ENCODE data around the gene PDE6H.

PDE6H gene

DNA sequence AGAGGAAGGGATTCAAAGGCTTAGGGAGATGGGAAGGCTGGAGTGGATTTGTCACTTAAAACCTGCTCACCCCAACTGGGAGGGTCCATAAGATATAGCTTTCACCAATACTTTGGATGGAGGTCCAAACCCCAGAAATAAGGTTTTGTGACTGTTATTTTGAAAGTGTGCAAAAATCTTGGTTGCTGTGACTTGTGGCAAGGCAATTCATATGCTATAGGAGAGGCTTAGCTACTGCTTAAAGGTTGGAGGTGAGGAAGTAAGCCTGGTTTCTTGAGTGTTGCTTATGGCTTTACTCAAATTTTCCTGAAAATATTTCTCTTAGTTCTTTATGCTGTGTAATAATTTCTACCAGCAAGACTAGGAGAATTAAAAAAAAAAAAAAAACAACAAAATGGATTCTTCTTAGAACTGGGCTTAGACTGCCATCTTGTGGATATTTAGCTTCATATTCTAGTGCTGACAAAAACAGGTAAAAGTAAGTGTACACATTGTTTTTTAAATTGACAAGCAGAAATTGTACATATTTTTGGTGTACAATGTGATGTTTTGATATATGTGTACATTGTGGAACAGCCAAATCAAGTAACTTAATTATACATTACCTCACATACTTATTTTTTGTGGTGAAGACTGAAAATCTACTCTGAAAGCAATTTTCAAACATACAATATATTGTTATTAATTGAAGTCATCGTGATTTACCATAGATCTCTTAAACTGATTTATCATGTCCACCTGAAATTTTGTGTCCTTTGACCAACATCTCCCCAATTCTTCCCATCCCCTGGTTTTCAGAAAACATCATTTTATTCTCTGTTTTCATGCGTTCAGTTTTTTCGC is 23.0 kb downstream of the PDE6H start:
- TF ChIP-seq ZC3H10 (CRISPR knock-in tag; IDR thresholded peaks at IDR 0.05) (no peak), ZNF8 (CRISPR knock-in tag; IDR thresholded peaks at IDR 0.05) (no peak), ZNF565 (CRISPR knock-in tag; conservative IDR thresholded peaks at IDR 0.05; ENCODE audit: low read depth) (no peak), ESRRG (CRISPR knock-in tag; IDR thresholded peaks at IDR 0.05) (no peak), BACH2 (CRISPR knock-in tag; IDR thresholded peaks at IDR 0.05; ENCODE audit: borderline replicate concordance) (no peak), GLIS3 (CRISPR knock-in tag; IDR thresholded peaks at IDR 0.05) (no peak)
- TF ChIP-seq, protein P1, sequence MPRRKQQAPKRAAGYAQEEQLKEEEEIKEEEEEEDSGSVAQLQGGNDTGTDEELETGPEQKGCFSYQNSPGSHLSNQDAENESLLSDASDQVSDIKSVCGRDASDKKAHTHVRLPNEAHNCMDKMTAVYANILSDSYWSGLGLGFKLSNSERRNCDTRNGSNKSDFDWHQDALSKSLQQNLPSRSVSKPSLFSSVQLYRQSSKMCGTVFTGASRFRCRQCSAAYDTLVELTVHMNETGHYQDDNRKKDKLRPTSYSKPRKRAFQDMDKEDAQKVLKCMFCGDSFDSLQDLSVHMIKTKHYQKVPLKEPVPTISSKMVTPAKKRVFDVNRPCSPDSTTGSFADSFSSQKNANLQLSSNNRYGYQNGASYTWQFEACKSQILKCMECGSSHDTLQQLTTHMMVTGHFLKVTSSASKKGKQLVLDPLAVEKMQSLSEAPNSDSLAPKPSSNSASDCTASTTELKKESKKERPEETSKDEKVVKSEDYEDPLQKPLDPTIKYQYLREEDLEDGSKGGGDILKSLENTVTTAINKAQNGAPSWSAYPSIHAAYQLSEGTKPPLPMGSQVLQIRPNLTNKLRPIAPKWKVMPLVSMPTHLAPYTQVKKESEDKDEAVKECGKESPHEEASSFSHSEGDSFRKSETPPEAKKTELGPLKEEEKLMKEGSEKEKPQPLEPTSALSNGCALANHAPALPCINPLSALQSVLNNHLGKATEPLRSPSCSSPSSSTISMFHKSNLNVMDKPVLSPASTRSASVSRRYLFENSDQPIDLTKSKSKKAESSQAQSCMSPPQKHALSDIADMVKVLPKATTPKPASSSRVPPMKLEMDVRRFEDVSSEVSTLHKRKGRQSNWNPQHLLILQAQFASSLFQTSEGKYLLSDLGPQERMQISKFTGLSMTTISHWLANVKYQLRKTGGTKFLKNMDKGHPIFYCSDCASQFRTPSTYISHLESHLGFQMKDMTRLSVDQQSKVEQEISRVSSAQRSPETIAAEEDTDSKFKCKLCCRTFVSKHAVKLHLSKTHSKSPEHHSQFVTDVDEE (CRISPR knock-in tag; IDR thresholded peaks at IDR 0.05) = no peak
- ATAC-seq = peak; percentile 6; the same call in 1 of the 3 replicates

DNA sequence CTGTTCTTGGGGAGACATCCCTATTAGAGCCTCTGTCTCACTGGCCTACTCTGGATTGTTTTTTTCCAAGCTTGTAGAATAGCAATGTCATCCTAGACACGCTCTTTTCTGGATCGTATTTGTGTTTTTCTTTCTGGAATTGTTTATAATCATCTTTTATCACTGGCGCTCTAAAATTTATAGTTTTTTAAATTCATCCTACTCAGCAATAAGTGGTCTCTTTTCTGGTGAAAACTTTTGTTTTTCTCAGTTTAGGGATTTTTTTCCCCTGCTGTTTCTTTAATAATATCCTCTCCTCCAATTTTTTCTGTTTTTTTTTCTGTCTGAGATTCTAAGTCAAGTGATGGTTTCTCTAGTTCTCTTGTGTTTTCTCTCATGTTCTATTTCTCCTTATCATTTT is 25.2 kb downstream of the PDE6H start:
- TF ChIP-seq ZC3H10 (CRISPR knock-in tag; IDR thresholded peaks at IDR 0.05) = no peak
- no peak for TF ChIP-seq GLIS3 (CRISPR knock-in tag; IDR thresholded peaks at IDR 0.05)
- no peak for TF ChIP-seq BACH2 (CRISPR knock-in tag; IDR thresholded peaks at IDR 0.05; ENCODE audit: borderline replicate concordance)
- TF ChIP-seq ISL1 (CRISPR knock-in tag; IDR thresholded peaks at IDR 0.05) = no peak
- no peak for TF ChIP-seq TCF4 (CRISPR knock-in tag; IDR thresholded peaks at IDR 0.05; ENCODE audit: borderline replicate concordance)
- TF ChIP-seq, protein P2, sequence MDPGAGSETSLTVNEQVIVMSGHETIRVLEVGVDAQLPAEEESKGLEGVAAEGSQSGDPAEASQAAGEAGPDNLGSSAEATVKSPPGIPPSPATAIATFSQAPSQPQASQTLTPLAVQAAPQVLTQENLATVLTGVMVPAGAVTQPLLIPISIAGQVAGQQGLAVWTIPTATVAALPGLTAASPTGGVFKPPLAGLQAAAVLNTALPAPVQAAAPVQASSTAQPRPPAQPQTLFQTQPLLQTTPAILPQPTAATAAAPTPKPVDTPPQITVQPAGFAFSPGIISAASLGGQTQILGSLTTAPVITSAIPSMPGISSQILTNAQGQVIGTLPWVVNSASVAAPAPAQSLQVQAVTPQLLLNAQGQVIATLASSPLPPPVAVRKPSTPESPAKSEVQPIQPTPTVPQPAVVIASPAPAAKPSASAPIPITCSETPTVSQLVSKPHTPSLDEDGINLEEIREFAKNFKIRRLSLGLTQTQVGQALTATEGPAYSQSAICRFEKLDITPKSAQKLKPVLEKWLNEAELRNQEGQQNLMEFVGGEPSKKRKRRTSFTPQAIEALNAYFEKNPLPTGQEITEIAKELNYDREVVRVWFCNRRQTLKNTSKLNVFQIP (CRISPR knock-in tag; IDR thresholded peaks at IDR 0.05; ENCODE audit: borderline replicate concordance, low read depth) = no peak
- TF ChIP-seq ZNF70 (CRISPR knock-in tag; IDR thresholded peaks at IDR 0.05) = no peak
- TF ChIP-seq RARB (CRISPR knock-in tag; IDR thresholded peaks at IDR 0.05) = no peak
- TF ChIP-seq, protein P3, sequence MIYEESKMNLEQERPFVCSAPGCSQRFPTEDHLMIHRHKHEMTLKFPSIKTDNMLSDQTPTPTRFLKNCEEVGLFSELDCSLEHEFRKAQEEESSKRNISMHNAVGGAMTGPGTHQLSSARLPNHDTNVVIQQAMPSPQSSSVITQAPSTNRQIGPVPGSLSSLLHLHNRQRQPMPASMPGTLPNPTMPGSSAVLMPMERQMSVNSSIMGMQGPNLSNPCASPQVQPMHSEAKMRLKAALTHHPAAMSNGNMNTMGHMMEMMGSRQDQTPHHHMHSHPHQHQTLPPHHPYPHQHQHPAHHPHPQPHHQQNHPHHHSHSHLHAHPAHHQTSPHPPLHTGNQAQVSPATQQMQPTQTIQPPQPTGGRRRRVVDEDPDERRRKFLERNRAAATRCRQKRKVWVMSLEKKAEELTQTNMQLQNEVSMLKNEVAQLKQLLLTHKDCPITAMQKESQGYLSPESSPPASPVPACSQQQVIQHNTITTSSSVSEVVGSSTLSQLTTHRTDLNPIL (CRISPR knock-in tag; IDR thresholded peaks at IDR 0.05; ENCODE audit: low read depth) = no peak
- no peak for ATAC-seq

DNA sequence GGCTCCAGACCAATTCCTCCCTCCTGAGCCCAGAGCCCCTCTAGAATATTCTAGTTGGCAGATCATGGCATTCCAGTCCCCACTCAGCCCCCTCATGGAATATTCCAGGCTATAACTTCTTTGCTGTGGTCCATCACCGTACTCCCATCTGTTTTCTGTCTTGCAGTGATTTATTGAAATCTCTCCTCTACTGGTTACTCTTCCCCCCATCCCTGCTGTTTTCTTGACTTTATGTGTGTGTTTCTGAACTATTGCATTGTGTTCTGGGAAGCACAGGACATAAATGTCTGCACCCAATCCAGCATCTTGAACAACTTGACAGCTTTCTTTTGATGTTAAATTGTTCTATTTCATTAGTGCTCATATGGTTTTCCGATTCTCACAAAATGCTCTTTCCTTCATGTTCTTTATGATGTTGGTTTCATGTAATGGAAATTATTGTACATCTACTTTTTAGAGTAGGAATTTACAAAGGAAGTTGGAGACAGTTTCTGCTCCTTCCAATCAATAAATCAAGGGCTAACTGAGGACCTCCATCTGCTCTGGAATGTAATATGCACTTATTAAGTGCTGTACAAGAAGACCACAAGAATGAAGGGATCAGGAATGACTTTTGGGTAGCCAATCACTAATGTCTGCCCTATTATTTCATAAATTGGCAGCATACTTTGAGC is 26.3 kb downstream of the PDE6H start:
- TF ChIP-seq TOX (CRISPR knock-in tag; IDR thresholded peaks at IDR 0.05; ENCODE audit: borderline replicate concordance) (peak; percentile 45; the same call in 1 of the 2 replicates), ISL1 (CRISPR knock-in tag; IDR thresholded peaks at IDR 0.05) (peak; percentile 90), OSR1 (CRISPR knock-in tag; IDR thresholded peaks at IDR 0.05) (no peak)
- ATAC-seq = peak; percentile 67

DNA sequence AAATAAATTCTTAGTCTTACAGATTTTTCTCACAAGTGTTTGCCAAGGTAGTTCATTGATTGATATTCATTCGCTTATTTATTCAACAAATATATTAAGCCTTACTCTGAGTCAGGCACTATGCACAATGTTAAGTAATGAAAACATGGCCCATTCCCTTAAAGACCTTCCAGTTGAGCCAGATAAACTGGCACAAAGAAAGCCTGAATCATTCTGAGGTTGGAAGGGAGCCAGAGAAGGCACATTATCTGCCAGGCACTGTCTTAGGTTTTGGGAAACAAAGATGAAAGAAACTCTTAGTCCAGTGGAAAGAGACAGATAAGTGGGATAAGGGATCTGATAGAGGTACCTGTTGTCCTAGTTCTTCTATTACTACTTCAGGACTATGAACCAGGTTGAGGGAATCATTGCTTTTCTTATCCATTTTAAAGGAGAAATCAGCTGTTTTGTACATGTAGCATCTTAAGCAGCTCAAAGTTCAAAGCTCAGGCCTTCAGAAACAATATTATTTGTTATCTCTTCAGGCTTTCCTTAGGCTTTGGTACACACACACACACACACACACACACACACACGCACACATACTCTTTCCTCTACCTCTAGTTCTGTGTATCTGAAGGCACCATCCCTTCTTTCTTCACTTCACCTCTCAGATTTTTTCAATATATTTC is 27.0 kb downstream of the PDE6H start:
- no peak for TF ChIP-seq CSDC2 (CRISPR knock-in tag; IDR thresholded peaks at IDR 0.05)
- peak; percentile 77 for TF ChIP-seq ISL1 (CRISPR knock-in tag; IDR thresholded peaks at IDR 0.05)
- ATAC-seq = peak; percentile 62

DNA sequence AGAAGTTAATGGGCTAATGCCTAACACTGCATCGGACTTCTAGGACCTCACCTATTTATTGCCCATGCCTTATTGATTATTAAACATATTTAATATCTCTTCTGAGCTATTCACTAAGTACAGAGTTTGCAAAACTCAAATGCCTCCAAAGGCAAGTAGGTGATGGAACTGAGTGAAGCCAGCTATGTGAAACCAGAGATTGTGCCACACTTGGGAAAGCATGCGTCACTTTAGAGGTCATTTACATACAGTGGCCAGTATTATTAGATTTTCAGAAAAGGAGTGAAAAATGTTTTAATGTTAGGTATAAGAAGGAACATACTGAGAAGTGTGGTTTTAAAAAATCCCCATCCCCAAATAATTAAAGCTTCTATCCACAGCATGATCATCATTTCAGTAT is 27.7 kb downstream of the PDE6H start:
- no peak for ATAC-seq
- TF ChIP-seq ZC3H10 (CRISPR knock-in tag; IDR thresholded peaks at IDR 0.05) (no peak), ZNF8 (CRISPR knock-in tag; IDR thresholded peaks at IDR 0.05) (no peak), OSR1 (CRISPR knock-in tag; IDR thresholded peaks at IDR 0.05) (no peak), TOX (CRISPR knock-in tag; IDR thresholded peaks at IDR 0.05; ENCODE audit: borderline replicate concordance) (no peak), ZFP30 (CRISPR knock-in tag; IDR thresholded peaks at IDR 0.05) (no peak), ARNTL (CRISPR knock-in tag; IDR thresholded peaks at IDR 0.05; ENCODE audit: borderline replicate concordance, low read depth) (no peak), TCF4 (CRISPR knock-in tag; IDR thresholded peaks at IDR 0.05; ENCODE audit: borderline replicate concordance) (no peak), SNAI2 (CRISPR knock-in tag; IDR thresholded peaks at IDR 0.05) (no peak), ISL1 (CRISPR knock-in tag; IDR thresholded peaks at IDR 0.05) (no peak), CSDC2 (CRISPR knock-in tag; IDR thresholded peaks at IDR 0.05) (no peak), BACH2 (CRISPR knock-in tag; IDR thresholded peaks at IDR 0.05; ENCODE audit: borderline replicate concordance) (no peak)
- TF ChIP-seq, protein P2 (CRISPR knock-in tag; IDR thresholded peaks at IDR 0.05; ENCODE audit: borderline replicate concordance, low read depth) = no peak
- TF ChIP-seq, protein P4, sequence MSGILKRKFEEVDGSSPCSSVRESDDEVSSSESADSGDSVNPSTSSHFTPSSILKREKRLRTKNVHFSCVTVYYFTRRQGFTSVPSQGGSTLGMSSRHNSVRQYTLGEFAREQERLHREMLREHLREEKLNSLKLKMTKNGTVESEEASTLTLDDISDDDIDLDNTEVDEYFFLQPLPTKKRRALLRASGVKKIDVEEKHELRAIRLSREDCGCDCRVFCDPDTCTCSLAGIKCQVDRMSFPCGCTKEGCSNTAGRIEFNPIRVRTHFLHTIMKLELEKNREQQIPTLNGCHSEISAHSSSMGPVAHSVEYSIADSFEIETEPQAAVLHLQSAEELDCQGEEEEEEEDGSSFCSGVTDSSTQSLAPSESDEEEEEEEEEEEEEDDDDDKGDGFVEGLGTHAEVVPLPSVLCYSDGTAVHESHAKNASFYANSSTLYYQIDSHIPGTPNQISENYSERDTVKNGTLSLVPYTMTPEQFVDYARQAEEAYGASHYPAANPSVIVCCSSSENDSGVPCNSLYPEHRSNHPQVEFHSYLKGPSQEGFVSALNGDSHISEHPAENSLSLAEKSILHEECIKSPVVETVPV (CRISPR knock-in tag; IDR thresholded peaks at IDR 0.05) = no peak
